HFF-Myc (cell line): ENCODE measurements around the gene THSD8.

ENCODE experiments used
- DNase-seq: peaks from one replicate; pipeline ENCODE4 v3.0.0-alpha.2; 2011; ENCODE audit warnings: low read depth; ENCODE audit errors: extremely low read depth
- H3K4me3 ChIP-seq: replicated peaks from 2 replicates; pipeline ENCODE4 v1.5.1; 2011; ENCODE audit warnings: low read depth, mild to moderate bottlenecking, control low read depth, low read length
- CTCF ChIP-seq: IDR thresholded peaks from 2 replicates; pipeline ENCODE4 v1.5.1; 2012; ENCODE audit warnings: mild to moderate bottlenecking, low read depth, low read length, control low read depth; ENCODE audit errors: missing control alignments

Gene THSD8

DNA sequence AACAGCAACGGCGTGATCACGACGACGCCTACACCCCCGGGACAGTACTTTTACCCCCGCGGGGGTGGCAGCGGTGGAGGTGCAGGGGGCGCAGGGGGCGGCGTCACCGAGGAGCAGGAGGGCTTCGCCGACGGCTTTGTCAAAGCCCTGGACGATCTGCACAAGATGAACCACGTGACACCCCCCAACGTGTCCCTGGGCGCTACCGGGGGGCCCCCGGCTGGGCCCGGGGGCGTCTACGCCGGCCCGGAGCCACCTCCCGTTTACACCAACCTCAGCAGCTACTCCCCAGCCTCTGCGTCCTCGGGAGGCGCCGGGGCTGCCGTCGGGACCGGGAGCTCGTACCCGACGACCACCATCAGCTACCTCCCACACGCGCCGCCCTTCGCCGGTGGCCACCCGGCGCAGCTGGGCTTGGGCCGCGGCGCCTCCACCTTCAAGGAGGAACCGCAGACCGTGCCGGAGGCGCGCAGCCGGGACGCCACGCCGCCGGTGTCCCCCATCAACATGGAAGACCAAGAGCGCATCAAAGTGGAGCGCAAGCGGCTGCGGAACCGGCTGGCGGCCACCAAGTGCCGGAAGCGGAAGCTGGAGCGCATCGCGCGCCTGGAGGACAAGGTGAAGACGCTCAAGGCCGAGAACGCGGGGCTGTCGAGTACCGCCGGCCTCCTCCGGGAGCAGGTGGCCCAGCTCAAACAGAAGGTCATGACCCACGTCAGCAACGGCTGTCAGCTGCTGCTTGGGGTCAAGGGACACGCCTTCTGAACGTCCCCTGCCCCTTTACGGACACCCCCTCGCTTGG is 9.6 kb upstream of the THSD8 start:
- no peak for TF ChIP-seq CTCF
- no peak for DNase-seq

DNA sequence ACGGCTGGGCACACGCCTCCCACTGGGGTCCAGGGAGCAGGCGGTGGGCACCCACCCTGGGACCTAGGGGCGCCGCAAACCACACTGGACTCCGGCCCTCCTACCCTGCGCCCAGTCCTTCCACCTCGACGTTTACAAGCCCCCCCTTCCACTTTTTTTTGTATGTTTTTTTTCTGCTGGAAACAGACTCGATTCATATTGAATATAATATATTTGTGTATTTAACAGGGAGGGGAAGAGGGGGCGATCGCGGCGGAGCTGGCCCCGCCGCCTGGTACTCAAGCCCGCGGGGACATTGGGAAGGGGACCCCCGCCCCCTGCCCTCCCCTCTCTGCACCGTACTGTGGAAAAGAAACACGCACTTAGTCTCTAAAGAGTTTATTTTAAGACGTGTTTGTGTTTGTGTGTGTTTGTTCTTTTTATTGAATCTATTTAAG is 9.0 kb upstream of the THSD8 start:
- no peak for DNase-seq
- no peak for TF ChIP-seq CTCF
- H3K4me3 ChIP-seq: peak overlapping the region; percentile 84

More for the DNA sequence above, 9.6 kb upstream of the THSD8 start:
- H3K4me3 ChIP-seq: peak overlapping the region; percentile 84

DNA sequence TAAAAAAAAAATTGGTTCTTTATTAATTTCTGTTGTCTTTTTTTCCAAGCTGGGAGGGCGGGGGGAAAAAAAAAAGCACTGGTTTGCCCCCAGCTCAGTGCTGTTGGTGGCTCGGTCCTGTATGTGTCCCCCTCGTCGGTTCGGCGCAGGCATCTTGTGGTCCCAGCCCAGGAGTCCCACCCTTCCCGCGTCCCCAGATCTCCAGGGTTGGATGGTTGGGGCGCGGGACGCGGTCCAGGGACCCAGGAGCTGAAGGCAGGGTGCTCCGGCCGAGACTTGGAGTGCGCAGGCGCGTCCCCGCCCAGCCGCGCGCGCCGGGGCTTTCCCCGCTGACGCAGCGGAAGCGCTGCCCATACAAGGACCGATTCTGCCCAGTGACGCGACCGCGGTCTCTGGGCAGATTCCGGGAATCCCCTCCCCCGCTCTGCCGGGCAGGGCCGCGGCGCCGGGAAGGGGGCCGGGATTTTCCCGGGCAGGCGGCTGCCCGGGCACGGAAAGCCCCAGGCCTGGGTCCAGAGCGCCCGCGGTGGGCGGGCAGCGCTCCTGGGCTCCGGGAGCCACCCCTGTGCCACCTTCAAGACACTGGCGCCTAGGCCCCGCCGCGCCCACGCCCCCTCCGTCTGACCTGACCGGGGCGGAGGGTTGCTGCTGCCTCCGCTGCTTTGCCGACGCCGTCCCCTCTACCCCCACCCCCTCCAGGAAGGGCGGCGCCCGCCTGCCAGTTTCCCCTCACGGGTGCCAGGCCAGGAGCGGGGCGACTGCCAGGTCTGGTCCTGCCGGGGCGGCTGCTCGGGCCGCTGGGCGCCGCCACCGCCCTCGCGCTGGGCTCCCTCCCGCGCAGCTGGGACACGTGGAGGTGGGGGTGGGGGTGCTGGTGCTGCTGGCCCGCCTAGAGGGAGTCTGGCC is 8.3 kb upstream of the THSD8 start:
- no peak for TF ChIP-seq CTCF
- H3K4me3 ChIP-seq: peak overlapping the region; percentile 84
- DNase-seq: no peak

DNA sequence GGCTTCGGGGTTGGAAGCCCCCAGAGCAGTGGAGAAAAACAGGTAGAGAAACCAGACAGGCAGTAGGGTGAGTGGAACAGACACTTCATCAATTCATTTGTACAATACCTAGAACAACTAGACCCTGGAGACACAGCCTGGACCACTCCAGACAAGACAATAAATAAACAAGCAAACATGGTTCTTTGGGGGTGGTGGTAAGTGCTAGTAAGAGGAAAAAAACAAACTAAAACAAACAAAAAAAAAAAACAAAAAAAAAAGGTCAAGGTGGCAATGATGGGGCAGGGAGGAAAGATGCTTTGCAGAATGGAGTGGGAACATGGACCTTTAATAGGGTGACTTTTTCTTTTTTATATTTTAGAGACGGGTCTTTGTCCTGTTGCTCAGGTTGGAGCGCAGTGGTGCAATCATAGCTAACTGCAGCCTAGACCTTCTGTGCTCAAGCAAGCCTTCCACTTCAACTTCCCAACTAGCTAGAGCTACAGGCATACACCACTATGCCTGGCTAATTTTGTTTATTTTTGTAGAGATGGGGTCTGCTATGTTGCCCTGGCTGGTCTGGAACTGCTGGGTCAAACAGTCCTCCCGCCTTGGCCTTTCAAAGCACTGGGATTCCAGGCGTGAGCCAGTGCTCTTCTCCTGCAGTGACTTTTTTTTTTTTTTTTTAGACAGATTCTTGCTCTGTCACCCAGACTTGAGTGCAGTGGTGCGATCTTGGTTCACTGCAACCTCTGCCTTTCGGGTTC is 7.5 kb upstream of the THSD8 start:
- peak overlapping the region; percentile 84 for H3K4me3 ChIP-seq
- TF ChIP-seq CTCF: no peak
- no peak for DNase-seq

GRCh38 chr19:12794971-12795381 is 6.9 kb upstream of the THSD8 start:
- no peak overlapping the region for H3K4me3 ChIP-seq
- no peak for TF ChIP-seq CTCF
- no peak for DNase-seq

GRCh38 chr19:12796146-12797071 is 5.5 kb upstream of the THSD8 start:
- TF ChIP-seq CTCF: peak; percentile 89
- DNase-seq: no peak
- no peak overlapping the region for H3K4me3 ChIP-seq
